ENCODE results near the gene SLC39A11.

DNA sequence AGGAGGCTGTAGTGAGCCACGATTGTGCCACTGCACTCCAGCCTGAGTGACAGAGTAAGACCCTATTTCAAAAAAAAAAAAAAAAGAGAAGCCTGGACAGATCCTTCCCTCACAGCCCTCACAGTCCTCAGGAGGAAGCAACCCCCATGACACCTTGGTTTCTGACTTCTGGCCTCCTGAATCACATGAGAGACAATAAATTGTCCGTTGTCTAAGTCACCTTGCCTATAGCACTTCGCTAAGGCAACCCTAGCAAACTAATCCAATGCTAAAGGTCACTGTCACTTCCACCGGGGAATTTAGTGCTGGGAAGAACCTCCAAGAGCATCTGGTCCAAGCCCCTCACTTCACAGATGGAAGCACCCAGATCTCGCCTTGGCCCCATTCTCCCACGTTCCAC is 18.9 kb upstream of the SLC39A11 start:
- TF ChIP-seq, protein P1, sequence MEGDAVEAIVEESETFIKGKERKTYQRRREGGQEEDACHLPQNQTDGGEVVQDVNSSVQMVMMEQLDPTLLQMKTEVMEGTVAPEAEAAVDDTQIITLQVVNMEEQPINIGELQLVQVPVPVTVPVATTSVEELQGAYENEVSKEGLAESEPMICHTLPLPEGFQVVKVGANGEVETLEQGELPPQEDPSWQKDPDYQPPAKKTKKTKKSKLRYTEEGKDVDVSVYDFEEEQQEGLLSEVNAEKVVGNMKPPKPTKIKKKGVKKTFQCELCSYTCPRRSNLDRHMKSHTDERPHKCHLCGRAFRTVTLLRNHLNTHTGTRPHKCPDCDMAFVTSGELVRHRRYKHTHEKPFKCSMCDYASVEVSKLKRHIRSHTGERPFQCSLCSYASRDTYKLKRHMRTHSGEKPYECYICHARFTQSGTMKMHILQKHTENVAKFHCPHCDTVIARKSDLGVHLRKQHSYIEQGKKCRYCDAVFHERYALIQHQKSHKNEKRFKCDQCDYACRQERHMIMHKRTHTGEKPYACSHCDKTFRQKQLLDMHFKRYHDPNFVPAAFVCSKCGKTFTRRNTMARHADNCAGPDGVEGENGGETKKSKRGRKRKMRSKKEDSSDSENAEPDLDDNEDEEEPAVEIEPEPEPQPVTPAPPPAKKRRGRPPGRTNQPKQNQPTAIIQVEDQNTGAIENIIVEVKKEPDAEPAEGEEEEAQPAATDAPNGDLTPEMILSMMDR (IDR thresholded peaks at IDR 0.05) = no peak
- TF ChIP-seq POLR2A (IDR thresholded peaks at IDR 0.05) = no peak

Measured in thyroid gland (tissue), 4 donors.